Endothelial cell (in vitro differentiated cells): ENCODE results near the gene MOV10. TPM values are rescaled to one million over a fixed set of nuclear protein-coding genes. Genes with fewer than 3 reads are reported as not detected.

ENCODE experiments used
- DNase-seq: peaks from one replicate; pipeline ENCODE4 v3.0.0; 2021; ENCODE audit warnings: low spot score
- H3K27ac Mint-ChIP-seq: one replicate; pipeline ENCODE4 v1.8.0; 2021; ENCODE audit warnings: mixed read lengths, inconsistent platforms; ENCODE audit not compliant: unreplicated experiment
- H3K27me3 Mint-ChIP-seq: one replicate; pipeline ENCODE4 v1.8.0; 2021; ENCODE audit warnings: mild to moderate bottlenecking, moderate library complexity, mixed read lengths, inconsistent platforms; ENCODE audit not compliant: unreplicated experiment
- H3K36me3 Mint-ChIP-seq: one replicate; pipeline ENCODE4 v1.8.0; 2021; ENCODE audit warnings: mild to moderate bottlenecking, low read depth, mixed read lengths, inconsistent platforms; ENCODE audit not compliant: unreplicated experiment
- H3K4me1 Mint-ChIP-seq: one replicate; pipeline ENCODE4 v1.8.0; 2021; ENCODE audit warnings: mild to moderate bottlenecking, mixed read lengths, inconsistent platforms; ENCODE audit not compliant: unreplicated experiment
- H3K4me3 Mint-ChIP-seq: one replicate; pipeline ENCODE4 v1.8.0; 2021; ENCODE audit warnings: mild to moderate bottlenecking, mixed read lengths, inconsistent platforms; ENCODE audit not compliant: unreplicated experiment
- H3K9me3 Mint-ChIP-seq: one replicate; pipeline ENCODE4 v1.8.0; 2021; ENCODE audit warnings: mixed read lengths, inconsistent platforms; ENCODE audit not compliant: unreplicated experiment
- CTCF ChIP-seq: fragments of 200-600 bp; sonication (generic); IDR thresholded peaks from one replicate; pipeline ENCODE4 v1.5.0; 2021; ENCODE audit warnings: antibody characterized with exemption; ENCODE audit not compliant: unreplicated experiment
- total RNA-seq: library from RNA; stranded (reverse); fragmentation: NEBNext Ultra II Directional; extraction: Animal tissue kit (Norgen Biotek cat#: 25700); gene quantifications from one replicate; pipeline ENCODE4 v1.2.1, GENCODE V29; 2021; ENCODE audit not compliant: unreplicated experiment

MOV10 gene
- total RNA-seq, 1 donor from 2014 or later, result 43.5 TPM

DNA sequence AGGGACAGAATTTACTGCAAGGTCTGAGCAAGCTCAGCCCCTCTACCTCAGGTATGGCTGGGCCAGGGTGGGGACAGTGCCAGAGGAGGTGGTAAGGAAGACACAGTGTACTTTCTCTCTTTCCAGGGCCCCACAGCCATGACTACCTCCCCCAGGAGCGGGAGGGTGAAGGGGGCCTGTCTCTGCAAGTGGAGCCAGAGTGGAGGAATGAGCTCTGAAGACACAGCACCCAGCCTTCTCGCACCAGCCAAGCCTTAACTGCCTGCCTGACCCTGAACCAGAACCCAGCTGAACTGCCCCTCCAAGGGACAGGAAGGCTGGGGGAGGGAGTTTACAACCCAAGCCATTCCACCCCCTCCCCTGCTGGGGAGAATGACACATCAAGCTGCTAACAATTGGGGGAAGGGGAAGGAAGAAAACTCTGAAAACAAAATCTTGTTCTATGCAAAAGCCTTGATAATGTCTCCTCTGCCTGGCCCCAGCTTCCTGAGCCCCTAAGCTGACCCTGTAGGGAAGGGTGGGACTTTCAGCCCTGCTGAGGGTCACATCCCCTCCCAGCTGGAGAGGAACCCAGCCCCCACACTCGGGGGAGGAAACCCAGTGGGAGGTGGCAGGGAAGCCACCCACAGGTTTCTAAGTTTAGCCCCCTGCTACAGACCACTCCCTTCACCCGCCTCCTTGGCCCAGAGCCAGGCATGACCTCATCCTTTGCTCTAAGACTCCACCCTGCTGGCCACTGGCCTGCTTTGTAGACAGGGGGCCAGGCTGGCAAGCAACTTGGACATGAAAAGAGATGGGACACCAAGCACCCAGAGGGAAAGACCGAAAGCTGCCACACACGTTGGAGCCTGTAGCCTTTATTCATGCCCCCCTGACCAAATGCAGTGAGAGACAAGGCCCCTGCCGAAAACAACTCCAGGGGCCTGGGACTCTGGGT lies 26.1 kb downstream of the MOV10 start:
- peak; percentile 94 for DNase-seq
- no peaks in the 10 kb centered on the region for H3K9me3 Mint-ChIP-seq
- peaks cover 41% of the 10 kb centered on the region for H3K36me3 Mint-ChIP-seq
- H3K4me1 Mint-ChIP-seq, result peaks cover 65% of the 10 kb centered on the region
- H3K27ac Mint-ChIP-seq, result peak overlapping the region; percentile 92
- H3K27me3 Mint-ChIP-seq, result peaks cover 30% of the 10 kb centered on the region
- no peak for TF ChIP-seq CTCF
- peak overlapping the region; percentile 63 for H3K4me3 Mint-ChIP-seq

- Mint-ChIP-seq H3K4me1 (peaks cover 69% of the 10 kb centered on the region), H3K27ac (peak overlapping the region; percentile 92), H3K4me3 (peak overlapping the region; percentile 78), H3K36me3 (peaks cover 44% of the 10 kb centered on the region), H3K27me3 (peaks cover 28% of the 10 kb centered on the region), H3K9me3 (no peaks in the 10 kb centered on the region)
- DNase-seq, result no peak
- no peak for TF ChIP-seq CTCF
These were observed 27.0 kb downstream of the MOV10 start for GRCh38 chr1:112701227-112702066.

DNA sequence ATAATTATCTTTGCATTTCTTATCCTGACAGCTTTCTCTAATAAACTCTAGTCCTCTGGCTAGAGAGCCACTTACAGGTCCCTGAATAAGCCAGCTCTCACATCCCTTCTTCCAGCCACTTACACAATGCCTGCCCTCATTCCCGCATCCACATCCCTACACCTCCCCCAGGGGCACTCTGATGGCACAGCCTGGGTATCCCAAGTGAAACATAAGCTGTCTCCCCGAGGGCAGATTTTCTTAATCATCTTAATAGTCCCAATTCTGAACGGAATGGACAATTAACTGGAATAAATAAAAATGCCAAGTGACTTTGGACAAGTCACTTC lies 27.6 kb downstream of the MOV10 start:
- no peak for DNase-seq
- Mint-ChIP-seq H3K27me3 (peaks cover 28% of the 10 kb centered on the region), H3K4me3 (peak overlapping the region; percentile 78), H3K9me3 (no peaks in the 10 kb centered on the region), H3K4me1 (peaks cover 70% of the 10 kb centered on the region), H3K36me3 (peaks cover 41% of the 10 kb centered on the region), H3K27ac (peak overlapping the region; percentile 88)
- TF ChIP-seq CTCF, result no peak

DNA sequence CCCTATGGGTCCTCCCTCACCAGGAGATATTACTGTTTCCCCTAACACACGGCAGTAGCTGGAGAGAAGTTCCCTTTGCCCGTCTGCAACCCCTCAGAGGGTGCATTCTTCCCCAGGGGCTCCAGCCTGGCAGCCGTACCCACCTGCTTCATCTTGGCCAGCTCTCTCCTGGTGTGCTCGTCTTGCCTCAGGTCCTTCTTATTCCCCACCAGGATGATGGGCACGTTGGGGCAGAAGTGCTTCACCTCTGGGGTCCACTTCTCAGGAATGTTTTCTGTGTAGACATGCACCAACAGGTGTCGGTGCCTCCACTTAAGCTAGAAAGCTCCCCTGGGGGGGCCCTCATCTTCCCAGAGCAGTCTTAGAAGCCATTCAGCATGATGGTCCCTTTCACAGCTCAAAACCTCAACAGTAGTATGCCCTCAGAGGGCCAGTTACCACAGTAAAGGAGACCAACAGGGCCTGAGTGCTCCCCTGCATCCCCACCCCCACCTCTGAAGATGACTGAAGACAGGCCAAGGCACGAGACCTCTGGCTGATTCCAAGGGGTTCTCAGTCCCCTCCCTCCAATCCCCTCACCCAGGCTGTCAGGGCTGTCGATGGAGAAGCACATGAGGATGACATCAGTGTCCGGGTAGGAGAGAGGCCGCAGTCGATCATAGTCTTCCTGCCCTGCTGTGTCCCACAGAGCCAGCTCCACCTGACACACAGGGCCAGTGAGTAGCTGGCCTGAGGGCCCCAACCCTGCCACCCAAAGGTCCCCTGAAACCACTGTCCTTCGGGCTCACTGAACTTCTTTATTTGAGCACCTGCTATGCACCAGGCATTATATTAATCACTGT lies 28.2 kb downstream of the MOV10 start:
- H3K36me3 Mint-ChIP-seq, result peaks cover 41% of the 10 kb centered on the region
- no peaks in the 10 kb centered on the region for H3K9me3 Mint-ChIP-seq
- H3K27ac Mint-ChIP-seq, result peak overlapping the region; percentile 57
- H3K4me3 Mint-ChIP-seq, result peak overlapping the region; percentile 78
- DNase-seq, result no peak
- H3K4me1 Mint-ChIP-seq, result peaks cover 71% of the 10 kb centered on the region
- no peak for TF ChIP-seq CTCF
- H3K27me3 Mint-ChIP-seq, result peaks cover 30% of the 10 kb centered on the region
